Activated B cell treated with CpG ODN at 0.5 μM for 24 hours (primary cell): ENCODE measurements around the gene TMEM107. TPM values are rescaled to one million over a fixed set of nuclear protein-coding genes. Genes with fewer than 3 reads are reported as not detected.

Experiments
- ATAC-seq: fragments of 200-7000 bp; cut with Tn5 transposase; one replicate; pipeline ENCODE4 v1.10.0; 2021; ENCODE audit warnings: low read depth, mild to moderate bottlenecking, moderate library complexity
- CTCF ChIA-PET: fragments of 350-600 bp; sonication (Branson Sonifier 250); formaldehyde crosslinking; loops from one replicate; lab custom pipeline; 2021; ENCODE audit warnings: antibody characterized with exemption; lab: Charles Lee
- POLR2A ChIA-PET: fragments of 350-600 bp; sonication (Branson Sonifier 250); formaldehyde crosslinking; loops from one replicate; lab custom pipeline; 2021; ENCODE audit warnings: antibody characterized with exemption; lab: Charles Lee
- DNase-seq: peaks from one replicate; pipeline ENCODE4 v3.0.0; 2022
- H3K27ac Mint-ChIP-seq: one replicate; pipeline ENCODE4 v1.8.0; 2020; ENCODE audit warnings: mixed read lengths
- H3K27me3 Mint-ChIP-seq: one replicate; pipeline ENCODE4 v1.8.0; 2021; ENCODE audit warnings: mixed read lengths
- H3K36me3 Mint-ChIP-seq: one replicate; pipeline ENCODE4 v1.8.0; 2021; ENCODE audit warnings: low read depth, mixed read lengths
- H3K4me1 Mint-ChIP-seq: one replicate; pipeline ENCODE4 v1.8.0; 2021; ENCODE audit warnings: mixed read lengths
- H3K4me3 Mint-ChIP-seq: one replicate; pipeline ENCODE4 v1.8.0; 2020; ENCODE audit warnings: mild to moderate bottlenecking, mixed read lengths
- H3K9me3 Mint-ChIP-seq: one replicate; pipeline ENCODE4 v1.8.0; 2020; ENCODE audit warnings: mixed read lengths
- intact Hi-C: fragments of 100-400 bp; cut with micrococcal nuclease; formaldehyde crosslinking; loops from one replicate; pipeline ENCODE4 v1.15.1; 2024
- total RNA-seq: library from RNA; stranded (reverse); gene quantifications from 2 replicates; pipeline ENCODE4 v1.2.3, GENCODE V29; 2022
- TF ChIP-seq, protein P1 (sequence below): fragments of 200-600 bp; IDR thresholded peaks from one replicate; pipeline ENCODE4 v1.8.0; 2022; ENCODE audit warnings: antibody characterized with exemption, mild to moderate bottlenecking

TMEM107 gene
- total RNA-seq, 1 donor from 2014 or later, result 20.9 TPM

DNA sequence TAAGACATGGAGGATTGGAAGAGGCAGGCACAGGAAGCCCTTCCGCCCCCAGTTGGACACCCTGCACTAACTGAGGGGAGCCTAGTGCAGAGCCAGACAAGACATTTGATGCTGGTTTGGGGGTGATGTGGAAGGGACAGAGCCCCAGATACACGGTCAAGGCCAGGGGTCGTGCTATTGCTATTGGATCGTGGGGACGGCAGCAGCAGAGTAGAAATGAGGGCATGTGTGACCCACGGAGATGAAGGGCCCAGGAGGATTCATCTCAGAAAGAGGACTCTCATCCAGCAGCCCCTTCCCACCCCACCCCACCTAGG lies 11.4 kb downstream of the TMEM107 start:
- Mint-ChIP-seq H3K27ac (peak overlapping the region; percentile 95), H3K36me3 (peaks cover 19% of the 10 kb centered on the region), H3K27me3 (no peaks in the 10 kb centered on the region), H3K9me3 (no peaks in the 10 kb centered on the region), H3K4me1 (peaks cover 44% of the 10 kb centered on the region), H3K4me3 (no peak overlapping the region)
- ChIA-PET CTCF (no interaction called here), POLR2A (interaction anchor here (1.1 to 15.9 kb wide), 7 partner anchors 8 to 130 kb away, joined by 3 to 385 read pairs (median 9); partner anchors contain the start of genes ALOXE3, BORCS6, CTC1 and SLC25A35)
- intact Hi-C loops, result loop anchor here (1.0 kb wide), 1 partner anchor 9 kb away; no protein-coding TSS in a partner anchor
- no peak for DNase-seq
- no peak for ATAC-seq
- TF ChIP-seq, protein P1, sequence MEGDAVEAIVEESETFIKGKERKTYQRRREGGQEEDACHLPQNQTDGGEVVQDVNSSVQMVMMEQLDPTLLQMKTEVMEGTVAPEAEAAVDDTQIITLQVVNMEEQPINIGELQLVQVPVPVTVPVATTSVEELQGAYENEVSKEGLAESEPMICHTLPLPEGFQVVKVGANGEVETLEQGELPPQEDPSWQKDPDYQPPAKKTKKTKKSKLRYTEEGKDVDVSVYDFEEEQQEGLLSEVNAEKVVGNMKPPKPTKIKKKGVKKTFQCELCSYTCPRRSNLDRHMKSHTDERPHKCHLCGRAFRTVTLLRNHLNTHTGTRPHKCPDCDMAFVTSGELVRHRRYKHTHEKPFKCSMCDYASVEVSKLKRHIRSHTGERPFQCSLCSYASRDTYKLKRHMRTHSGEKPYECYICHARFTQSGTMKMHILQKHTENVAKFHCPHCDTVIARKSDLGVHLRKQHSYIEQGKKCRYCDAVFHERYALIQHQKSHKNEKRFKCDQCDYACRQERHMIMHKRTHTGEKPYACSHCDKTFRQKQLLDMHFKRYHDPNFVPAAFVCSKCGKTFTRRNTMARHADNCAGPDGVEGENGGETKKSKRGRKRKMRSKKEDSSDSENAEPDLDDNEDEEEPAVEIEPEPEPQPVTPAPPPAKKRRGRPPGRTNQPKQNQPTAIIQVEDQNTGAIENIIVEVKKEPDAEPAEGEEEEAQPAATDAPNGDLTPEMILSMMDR, result no peak

DNA sequence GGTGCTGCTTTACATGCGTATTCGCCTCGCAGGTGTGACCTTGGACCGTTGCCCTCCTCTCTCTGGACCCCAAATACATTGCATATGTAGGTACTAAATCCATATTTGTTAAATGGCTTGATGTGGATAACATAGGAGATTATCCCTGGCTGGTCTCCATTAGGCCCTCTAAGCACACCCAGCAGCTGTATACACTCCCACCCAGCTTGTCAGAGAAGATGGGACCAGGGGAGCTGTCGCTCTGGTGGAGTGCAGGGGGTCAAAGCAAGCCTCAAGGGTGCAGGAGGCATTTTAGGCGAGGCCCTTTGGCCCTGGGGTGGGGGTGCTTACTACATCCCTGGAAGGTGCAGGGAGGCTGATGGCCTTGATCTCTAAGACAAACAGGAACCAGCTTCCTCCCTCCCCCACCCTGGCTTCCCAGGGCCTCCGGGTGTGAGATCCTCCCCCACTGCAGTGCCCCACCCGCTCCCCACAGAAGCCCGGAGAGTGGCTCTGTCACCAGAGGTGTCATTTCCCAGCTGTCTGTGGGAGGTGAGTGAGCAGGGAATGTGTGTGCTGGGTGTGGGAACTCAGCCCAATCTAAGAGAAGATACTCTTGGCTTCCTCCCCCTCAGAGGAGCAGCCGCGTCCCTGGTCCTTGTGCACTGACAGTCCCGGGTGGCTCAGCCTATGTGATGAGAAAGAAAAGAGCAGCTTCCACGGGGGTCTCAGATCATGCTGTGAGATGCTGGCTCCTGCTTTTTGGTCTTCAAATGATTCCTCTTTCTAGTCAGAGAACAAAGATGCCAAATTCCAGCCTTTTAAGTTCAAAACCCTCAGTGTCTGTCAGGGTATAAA lies 12.0 kb downstream of the TMEM107 start:
- Mint-ChIP-seq H3K9me3 (no peaks in the 10 kb centered on the region), H3K27me3 (no peaks in the 10 kb centered on the region), H3K36me3 (peaks cover 24% of the 10 kb centered on the region), H3K4me3 (peak overlapping the region; percentile 91), H3K27ac (peak overlapping the region; percentile 95), H3K4me1 (peaks cover 48% of the 10 kb centered on the region)
- intact Hi-C loops, result loop anchor here (1.0 kb wide), 1 partner anchor 9 kb away; no protein-coding TSS in a partner anchor
- TF ChIP-seq, protein P1, result no peak
- peak; percentile 13 for ATAC-seq
- CTCF ChIA-PET, result no interaction called here
- no peak for DNase-seq
- POLR2A ChIA-PET, result interaction anchor here (0.7 to 15.9 kb wide), 14 partner anchors 9 to 131 kb away, joined by 3 to 385 read pairs (median 8); partner anchors contain the start of genes ALOXE3, BORCS6, CTC1 and PFAS

DNA sequence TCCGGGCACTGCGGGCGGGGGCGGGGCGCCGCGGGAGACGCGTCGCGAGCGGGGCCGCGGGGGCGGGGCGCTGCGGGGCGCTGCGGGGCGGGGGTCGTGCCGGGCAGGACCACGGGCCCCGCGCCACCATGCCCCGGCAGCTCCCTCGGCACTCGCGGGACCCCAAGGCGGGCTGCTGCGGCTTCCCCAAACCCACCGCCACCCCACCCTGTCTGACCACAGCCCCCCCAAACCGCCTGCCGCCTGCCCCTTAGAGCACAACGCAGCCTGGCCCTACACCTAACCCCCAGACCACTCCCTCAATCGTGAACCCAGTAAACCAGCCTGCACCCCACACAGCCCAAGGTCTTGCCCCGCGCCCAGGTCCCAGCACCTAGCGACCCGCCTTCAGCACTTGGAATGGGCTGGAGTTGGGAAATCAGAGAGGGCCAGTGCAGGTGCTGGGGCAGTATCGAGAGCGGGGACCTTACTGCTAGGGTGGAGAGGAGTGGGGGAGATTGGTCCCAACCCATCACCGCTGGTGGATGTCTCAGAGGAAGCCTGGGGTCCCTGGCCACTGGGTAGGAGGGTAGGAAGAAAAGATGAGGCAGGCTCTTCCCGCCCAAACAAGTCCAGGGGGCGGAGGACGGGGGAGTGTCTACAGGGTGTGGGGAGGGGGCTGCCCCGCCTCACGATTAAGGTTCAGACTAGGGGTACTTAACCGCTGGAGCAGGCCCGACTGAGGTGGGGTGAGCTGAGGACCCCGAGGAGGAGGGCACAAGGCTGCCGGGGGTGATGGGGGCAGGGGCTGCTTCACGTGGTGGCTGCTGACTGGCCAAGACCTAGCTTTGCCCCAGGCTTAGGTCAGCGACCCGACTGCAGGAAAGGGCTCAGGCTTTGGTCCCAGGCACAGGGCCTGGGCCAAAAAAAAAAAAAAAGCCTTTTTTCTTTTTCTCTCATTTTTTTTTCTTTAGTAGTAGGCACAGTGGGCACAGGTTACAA lies 12.9 kb downstream of the TMEM107 start:
- peak overlapping the region; percentile 91 for H3K4me3 Mint-ChIP-seq
- no peaks in the 10 kb centered on the region for H3K9me3 Mint-ChIP-seq
- peaks cover 55% of the 10 kb centered on the region for H3K4me1 Mint-ChIP-seq
- CTCF ChIA-PET, result interaction anchor here (1.0 to 2.0 kb wide), 2 partner anchors 44 to 84 kb away, joined by 3 to 5 read pairs; no protein-coding TSS in a partner anchor
- TF ChIP-seq, protein P1, result no peak
- peaks cover 30% of the 10 kb centered on the region for H3K36me3 Mint-ChIP-seq
- no peak for DNase-seq
- peak overlapping the region; percentile 95 for H3K27ac Mint-ChIP-seq
- ATAC-seq, result peak; percentile 18
- POLR2A ChIA-PET, result interaction anchor here (0.6 to 15.9 kb wide), 16 partner anchors 10 to 126 kb away, joined by 3 to 385 read pairs (median 8); partner anchors contain the start of genes ALOXE3, BORCS6, CTC1 and PFAS
- intact Hi-C loops, result no loop called here
- H3K27me3 Mint-ChIP-seq, result no peaks in the 10 kb centered on the region

DNA sequence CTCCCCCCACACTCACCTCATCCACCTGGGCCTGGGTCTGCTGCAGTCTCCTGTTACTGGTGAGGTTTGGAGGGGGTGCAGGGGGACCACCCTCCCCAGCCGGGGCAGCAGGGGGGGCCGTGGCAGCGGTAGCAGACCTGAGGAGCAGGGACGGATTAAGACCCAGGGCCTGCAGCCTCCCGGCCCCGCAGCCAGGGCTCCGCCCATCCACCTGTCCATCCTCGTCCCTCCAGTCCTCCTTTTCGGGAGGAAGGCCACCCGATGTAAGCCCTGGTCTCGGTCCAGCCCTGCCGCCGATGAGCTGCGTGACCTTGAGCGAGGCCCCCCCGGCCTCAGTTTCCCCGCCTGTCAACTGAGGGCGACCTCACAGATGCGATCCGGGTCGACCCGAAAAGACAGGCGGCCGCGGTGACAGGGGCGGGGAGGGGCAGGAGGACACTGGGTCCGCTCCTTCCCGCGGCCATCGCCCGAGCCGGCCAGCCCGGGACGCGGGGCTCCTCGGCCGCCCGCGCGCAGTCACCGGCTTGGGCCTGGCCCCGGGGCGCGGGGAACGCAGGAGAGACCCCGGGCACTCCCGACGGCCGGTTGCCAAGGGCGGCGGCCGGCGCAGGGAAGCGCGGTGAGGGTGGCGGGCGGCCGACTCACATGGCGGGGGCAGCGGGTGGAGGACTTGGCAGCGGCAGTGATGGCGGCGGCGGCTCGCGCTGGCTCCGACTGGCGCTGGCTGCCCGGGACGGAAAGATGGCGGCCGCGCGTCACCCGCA lies 13.8 kb downstream of the TMEM107 start, which contains the start of gene VAMP2:
Gene VAMP2 (minus strand): TSS at position 716 of the 764 bp plus-strand sequence. CDS start 69 bp downstream, at position 647.
- H3K4me1 Mint-ChIP-seq, result peaks cover 56% of the 10 kb centered on the region
- H3K27me3 Mint-ChIP-seq, result no peaks in the 10 kb centered on the region
- no peaks in the 10 kb centered on the region for H3K9me3 Mint-ChIP-seq
- ChIA-PET CTCF (interaction anchor here (1.0 to 2.0 kb wide), 2 partner anchors 43 to 83 kb away, joined by 3 to 5 read pairs; no protein-coding TSS in a partner anchor), POLR2A (interaction anchor here (0.6 to 15.9 kb wide), 9 partner anchors 10 to 133 kb away, joined by 3 to 385 read pairs (median 5); partner anchors contain the start of genes BORCS6, CTC1 and SLC25A35)
- H3K27ac Mint-ChIP-seq, result peak within 1 kb of the TSS; percentile 95
- peak; percentile 91 for DNase-seq
- H3K4me3 Mint-ChIP-seq, result peak within 1 kb of the TSS; percentile 91
- intact Hi-C loops, result no loop called here
- H3K36me3 Mint-ChIP-seq, result peaks cover 33% of the 10 kb centered on the region
- TF ChIP-seq, protein P1, result no peak
- ATAC-seq, result peak; percentile 71
